ENCODE measurements around the gene ADAP2. TPM values are rescaled to one million over a fixed set of nuclear protein-coding genes. Genes with fewer than 3 reads are reported as not detected.

Gene ADAP2
- total and polyA plus RNA-seq, 10 of the 15 experiments (the other 5 are each of a cell fraction or from before 2014, with no cell fraction given), result 0.15 to 13.6 (median 6.8) TPM

- ATAC-seq (no peak), DNase-seq (ENCODE audit: low read depth, low spot score) (no peak), FAIRE-seq (no peak)
- Histone ChIP-seq H3K36me3 (ENCODE audit: control insufficient read depth in 2 of 2, insufficient read depth in 2 of 2, low read length in 1 of 2) (no peaks in the 10 kb centered on the region), H3K79me2 (ENCODE audit: control insufficient read depth, insufficient read depth, low read length) (no peaks in the 10 kb centered on the region), H3K9ac (ENCODE audit: control insufficient read depth, insufficient read depth, low read length) (no peak overlapping the region), H3K4me1 (ENCODE audit: control insufficient read depth, insufficient read depth, low read length) (no peaks in the 10 kb centered on the region), H3K27ac (ENCODE audit: control insufficient read depth, insufficient read depth) (no peak overlapping the region), H2AFZ (ENCODE audit: control insufficient read depth, low read depth, low read length) (no peak overlapping the region), H3K4me2 (ENCODE audit: control insufficient read depth, insufficient read depth) (no peak overlapping the region), H3K9me3 (replicated peaks; ENCODE audit: control insufficient read depth, insufficient read depth, low read length) (no peaks in the 10 kb centered on the region), H3K27me3 (replicated peaks in 1 of 2; ENCODE audit: control insufficient read depth in 2 of 2, insufficient read depth in 2 of 2, low read length in 1 of 2) (no peaks in the 10 kb centered on the region; a peak in 2 of 4 replicates), H4K20me1 (ENCODE audit: control insufficient read depth, insufficient read depth) (no peaks in the 10 kb centered on the region), H3K4me3 (no peak overlapping the region)
- ChIA-PET RAD21 (ENCODE audit: unreplicated experiment) (interaction anchor here (0.9 kb wide), 1 partner anchor 298 kb away, joined by 3 read pairs; no protein-coding TSS in a partner anchor), SMC1A (ENCODE audit: uncharacterized antibody, unreplicated experiment) (interaction anchor here (0.7 to 1.6 kb wide), 2 partner anchors 22 to 100 kb away, joined by 3 to 6 read pairs; no protein-coding TSS in a partner anchor), CTCF (interaction anchor here (1.2 to 1.8 kb wide), 4 partner anchors 154 to 322 kb away, joined by 3 to 6 read pairs (median 4); no protein-coding TSS in a partner anchor), POLR2A (interaction anchor here (0.5 to 0.6 kb wide), 2 partner anchors 8 to 338 kb away, joined by 3 to 5 read pairs; no protein-coding TSS in a partner anchor)
- intact Hi-C loops (cut with micrococcal nuclease; ENCODE audit: unreplicated experiment) (no loop called here), in situ Hi-C loops (cut with MboI) (loop anchor here (10.0 kb wide), 1 partner anchor 299 kb away; no protein-coding TSS in a partner anchor)
- TF ChIP-seq EP300 (IDR thresholded peaks at IDR 0.05; ENCODE audit: borderline replicate concordance in 1 of 2, control insufficient read depth in 1 of 2, low read depth in 2 of 2, low read length in 2 of 2) (no peak), MTA3 (IDR thresholded peaks at IDR 0.05; ENCODE audit: borderline replicate concordance, low read length) (no peak), STAT3 (IDR thresholded peaks at IDR 0.05; ENCODE audit: low read depth, low read length) (no peak), RBBP5 (conservative IDR thresholded peaks at IDR 0.05) (no peak)
- TF ChIP-seq, protein P1, sequence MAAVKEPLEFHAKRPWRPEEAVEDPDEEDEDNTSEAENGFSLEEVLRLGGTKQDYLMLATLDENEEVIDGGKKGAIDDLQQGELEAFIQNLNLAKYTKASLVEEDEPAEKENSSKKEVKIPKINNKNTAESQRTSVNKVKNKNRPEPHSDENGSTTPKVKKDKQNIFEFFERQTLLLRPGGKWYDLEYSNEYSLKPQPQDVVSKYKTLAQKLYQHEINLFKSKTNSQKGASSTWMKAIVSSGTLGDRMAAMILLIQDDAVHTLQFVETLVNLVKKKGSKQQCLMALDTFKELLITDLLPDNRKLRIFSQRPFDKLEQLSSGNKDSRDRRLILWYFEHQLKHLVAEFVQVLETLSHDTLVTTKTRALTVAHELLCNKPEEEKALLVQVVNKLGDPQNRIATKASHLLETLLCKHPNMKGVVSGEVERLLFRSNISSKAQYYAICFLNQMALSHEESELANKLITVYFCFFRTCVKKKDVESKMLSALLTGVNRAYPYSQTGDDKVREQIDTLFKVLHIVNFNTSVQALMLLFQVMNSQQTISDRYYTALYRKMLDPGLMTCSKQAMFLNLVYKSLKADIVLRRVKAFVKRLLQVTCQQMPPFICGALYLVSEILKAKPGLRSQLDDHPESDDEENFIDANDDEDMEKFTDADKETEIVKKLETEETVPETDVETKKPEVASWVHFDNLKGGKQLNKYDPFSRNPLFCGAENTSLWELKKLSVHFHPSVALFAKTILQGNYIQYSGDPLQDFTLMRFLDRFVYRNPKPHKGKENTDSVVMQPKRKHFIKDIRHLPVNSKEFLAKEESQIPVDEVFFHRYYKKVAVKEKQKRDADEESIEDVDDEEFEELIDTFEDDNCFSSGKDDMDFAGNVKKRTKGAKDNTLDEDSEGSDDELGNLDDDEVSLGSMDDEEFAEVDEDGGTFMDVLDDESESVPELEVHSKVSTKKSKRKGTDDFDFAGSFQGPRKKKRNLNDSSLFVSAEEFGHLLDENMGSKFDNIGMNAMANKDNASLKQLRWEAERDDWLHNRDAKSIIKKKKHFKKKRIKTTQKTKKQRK (IDR thresholded peaks at IDR 0.05; ENCODE audit: low read depth, low read length), result no peak
- WGBS (ENCODE audit: insufficient coverage, insufficient replicate concordance, low lambda C conversion rate, missing lambda C conversion rate), result 55% methylated on average over 5 of the region's 5 CpGs
- BruUV-seq (replicated peaks), result no TSS peak
These were observed 5.7 kb upstream of the ADAP2 start for GRCh38 chr17:30915833-30916611.

All from GM12878 (cell line).